UCSD-AML1 (cell line): Measurements from ENCODE around the gene CMTM1.
"Not testable (repeated sequence)": the region's sequence is repeated elsewhere in the genome, so short reads cannot be mapped to it uniquely, and the experiment has no call there.

Experiments used
- DNase-seq: peaks from one replicate; lab custom pipeline; 2025; ENCODE audit not compliant: unreplicated experiment; lab: John Stamatoyannopoulos, UW

CMTM1 gene

DNA sequence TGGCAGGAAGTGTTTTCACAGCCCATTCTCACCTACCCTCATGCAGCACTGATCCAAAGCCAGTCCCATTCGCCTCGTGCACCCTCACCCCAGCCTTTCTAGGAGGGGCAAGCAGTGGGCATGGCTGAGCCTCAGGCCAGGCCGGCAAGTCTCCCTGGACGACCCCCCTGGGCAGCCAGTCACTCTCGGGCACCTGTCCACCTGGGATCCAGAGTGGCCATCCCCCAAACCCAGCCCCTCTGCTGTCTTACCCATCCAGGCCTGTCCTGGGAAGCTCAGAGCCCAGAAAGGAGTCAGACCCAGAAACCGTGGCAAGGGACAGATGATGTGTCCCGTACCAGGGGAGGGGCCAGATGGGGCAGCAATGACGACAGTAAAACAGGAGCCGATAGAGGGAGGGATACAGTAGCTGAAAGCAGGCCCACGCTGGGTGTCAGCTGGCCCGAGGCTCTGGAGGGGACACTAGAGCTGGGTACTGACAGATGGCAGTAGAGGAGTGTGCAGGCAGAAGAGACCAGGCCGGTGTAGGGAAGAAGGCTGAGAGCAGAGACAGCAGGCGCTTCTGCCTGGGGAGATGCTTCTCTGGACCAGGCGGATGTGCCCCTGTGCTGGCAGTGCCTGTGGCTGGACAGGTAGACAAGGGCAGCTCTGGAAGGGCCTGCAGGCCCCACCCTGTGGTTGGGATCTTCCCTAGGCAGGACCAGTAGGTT, 44.0 kb downstream of the CMTM1 start:
- no peak for DNase-seq

DNA sequence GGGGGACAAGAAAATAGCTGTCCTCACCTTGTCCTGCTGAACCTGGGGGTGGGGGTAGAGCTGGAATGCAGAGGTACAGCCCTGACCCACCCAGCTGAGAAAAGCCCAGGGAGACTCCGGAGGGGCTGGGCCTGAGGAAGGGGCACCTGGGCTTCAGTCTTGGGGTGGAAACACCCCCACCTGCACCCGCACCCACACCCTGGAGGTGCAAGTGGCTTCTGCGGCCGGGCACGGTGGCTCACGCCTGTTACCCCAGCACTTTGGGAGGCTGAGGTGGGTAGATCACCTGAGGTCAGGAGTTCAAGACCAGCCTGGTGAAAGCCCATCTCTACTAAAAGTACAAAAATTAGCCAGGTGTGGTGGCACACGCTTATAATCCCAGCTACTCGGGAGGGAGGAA, 45.7 kb downstream of the CMTM1 start:
- DNase-seq, result not testable (repeated sequence)

DNA sequence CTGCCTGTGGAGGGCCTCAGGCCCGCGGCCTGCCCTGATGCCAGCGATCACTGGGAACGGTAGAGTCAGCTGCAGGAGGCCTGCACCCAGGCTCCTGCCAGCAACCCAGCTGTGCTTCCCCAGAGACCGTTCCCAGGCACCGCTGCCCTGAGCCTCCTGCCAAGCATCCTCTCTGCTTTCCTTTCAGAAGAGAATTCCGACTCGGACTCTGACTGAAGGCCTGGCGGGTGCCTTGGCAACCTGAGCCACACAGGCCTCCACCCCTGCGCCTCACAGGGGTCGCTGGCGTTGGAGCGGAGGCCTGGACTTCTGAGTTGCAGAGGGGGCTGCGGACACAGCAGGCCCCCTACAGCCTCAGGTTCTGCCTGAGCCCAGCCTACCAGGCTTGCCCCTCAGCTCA, 46.2 kb downstream of the CMTM1 start:
- no peak for DNase-seq

DNA sequence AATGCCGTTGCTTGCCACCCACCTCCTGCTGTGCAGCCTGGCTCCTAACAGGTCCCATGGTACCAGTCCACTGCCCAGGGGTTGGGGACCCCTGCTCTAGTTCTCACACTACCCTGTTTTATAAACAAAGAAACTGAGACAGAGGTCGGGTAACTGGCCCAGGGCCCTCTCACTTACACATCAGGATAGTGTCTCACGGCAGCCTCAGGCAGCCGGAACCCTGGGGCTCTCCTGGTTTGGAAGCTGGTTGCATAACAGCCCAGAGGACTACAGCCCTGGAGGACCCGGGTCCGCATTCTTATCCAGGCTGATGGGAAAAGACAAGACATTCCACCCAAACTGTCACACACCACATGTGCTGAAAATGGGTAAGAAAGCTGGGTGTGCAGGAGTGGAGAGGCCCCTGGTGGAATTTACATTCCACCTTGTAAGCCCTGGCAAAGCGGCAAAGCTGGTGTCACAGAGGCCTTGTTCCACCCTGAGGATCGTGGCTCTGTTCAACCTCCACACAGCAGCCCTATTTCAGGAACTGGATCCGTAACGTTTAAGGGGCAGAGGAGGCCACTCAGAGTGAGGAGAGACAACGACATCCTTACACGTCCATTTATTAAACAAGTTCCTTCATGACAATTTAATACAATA, 48.0 kb downstream of the CMTM1 start:
- DNase-seq, result no peak

DNA sequence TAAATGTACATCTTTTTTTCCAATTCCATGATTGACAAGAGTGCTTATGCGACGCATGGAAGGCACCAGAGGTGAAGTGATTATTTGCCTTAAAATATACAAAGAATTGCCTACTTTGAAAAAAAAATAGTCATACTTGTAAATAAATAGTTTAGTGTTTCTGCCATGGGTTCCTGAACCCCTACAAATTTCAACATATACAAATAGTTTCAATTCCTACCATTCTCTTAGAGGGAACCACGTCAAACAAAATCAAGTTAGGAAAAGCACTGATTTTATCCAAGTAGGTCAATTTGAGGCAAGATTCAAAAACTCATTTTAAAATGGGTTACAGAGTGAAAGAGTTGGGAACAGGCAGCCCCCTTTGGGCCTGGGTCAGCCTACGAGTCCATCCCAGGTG, 49.9 kb downstream of the CMTM1 start:
- DNase-seq, result no peak

DNA sequence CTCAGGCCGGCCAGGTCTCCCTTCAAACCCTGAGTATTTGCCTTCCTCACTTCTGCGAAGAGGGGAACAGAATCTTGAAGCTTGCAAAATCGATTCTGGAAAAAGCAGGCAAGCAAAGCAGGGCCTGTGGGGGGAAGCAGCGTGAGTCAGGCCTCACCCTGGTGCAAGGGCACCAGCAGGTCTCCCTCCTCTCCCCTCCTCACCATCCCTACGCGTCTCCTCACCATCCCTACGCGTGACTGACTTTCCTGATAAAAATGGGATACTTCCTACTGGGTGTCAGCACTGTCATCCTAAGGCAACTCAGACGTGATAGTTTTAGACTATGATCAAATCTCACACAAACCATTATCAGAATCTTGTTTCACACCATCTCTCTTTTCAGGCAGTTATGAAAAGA, 50.4 kb downstream of the CMTM1 start:
- DNase-seq, result no peak

DNA sequence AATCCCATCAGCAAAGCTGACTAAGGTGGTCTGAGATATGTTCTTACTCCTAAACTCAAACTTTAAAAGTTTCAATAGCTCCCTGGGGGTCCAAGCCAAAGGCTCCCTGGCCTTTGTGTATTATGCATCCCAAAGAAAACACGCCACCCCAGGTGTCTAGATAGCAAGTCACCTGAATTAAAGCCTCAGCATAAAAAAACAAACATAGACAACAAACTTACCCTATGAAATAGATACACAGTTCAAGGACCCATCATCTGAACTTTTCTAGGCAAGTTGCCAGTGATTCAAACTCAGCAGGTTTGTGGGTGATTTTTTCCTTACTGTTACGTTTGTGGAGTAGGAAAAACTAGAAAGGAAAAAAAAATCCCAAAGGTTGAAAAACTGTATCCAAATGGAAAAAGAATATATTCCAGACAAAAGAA, 50.8 kb downstream of the CMTM1 start:
- DNase-seq, result no peak

DNA sequence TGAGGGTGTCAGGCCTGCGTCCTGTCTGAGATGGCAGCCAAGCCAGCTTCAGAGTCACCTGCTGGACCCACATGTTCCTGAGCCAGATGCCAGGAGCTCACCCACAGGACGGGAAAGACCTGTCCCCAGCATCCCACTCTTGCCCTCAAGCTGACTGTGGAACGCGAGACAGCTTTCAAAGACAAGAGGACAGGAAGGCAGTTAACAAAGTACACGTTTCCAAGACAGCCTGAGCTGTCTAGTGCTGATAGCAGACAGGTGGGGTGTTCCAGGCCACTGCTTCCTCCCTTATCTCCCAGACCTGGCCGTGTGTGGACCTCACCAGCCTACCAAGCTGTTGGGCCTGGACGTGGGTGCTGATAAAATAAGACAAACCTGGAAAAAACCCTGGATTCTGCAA, 51.5 kb downstream of the CMTM1 start:
- no peak for DNase-seq

DNA sequence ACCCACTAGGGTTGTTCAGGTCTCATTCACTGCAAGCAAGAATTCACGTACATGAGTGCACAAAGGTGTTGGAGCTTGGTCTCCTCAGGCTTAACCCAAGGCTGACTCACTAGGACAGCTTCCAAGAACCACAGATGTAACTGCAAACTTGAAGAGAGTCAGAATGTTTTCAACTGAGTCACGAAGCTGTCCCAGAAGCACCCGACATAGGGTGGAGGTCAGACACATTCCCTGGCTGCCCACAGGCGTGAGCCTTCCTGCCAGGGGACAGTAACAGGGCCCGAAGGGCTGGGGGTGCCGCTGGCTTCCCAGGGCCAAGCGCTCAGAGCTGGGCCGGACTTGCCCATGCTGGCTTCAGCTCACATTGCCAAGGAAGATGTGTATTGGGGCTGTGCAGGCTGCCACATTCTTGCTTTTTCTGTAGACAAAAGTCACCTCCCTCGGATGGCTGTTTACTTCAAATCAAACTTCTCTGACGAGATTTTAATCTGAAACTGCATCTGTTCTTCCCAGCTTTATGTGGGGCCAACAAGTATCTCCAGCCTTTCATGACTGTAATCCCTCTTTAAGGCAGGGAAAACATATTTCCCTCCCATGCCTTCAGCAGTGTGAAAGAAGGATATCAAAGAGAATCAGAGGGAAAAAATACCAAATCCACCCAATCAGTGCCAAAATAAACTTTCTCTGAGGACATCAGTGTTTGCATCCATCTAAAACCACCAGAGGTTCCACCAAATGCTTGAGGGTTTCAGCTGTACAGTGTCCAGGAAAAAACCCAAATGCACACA, 52.5 kb downstream of the CMTM1 start:
- no peak for DNase-seq

DNA sequence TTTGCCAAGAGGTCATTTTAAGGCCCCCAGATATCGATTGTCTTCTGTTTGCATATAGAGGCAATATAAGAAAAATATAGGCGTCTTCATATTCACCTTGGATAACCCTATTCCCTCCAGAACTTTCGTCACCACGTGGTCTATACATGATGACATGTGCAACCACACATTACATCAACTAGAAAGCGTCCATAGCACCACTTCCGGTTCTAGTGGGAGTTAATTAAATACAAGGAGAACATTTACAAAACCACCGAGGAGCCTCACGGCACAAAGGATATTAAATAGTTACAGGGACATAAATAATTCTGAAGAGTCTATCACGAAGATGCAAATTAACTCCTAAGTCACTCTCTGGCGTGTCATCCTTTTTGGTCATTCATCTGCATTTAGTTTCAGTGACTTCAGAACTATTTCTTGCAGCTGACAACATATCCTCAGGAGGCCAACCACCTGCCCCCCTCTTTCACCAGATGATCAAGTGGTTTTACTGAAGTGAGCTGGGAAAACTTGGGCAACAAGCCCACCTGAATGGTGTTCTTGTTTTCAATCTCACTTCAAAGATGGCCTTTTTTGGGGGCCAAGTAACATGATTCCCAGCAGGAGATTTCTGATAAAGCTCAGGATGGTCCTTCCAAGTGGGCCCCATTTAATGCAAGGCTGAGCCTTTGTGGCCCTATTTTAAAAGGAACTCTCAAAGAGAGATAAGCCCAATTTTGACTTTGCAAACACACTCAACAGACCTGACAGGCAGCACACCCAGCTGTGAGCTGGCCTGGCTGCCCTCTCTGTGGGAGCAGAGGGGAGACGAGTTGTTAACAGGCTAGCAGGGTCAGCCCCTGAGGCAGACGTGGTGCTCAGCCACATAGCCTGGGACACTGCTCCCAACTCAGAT, 53.5 kb downstream of the CMTM1 start:
- DNase-seq, result no peak

DNA sequence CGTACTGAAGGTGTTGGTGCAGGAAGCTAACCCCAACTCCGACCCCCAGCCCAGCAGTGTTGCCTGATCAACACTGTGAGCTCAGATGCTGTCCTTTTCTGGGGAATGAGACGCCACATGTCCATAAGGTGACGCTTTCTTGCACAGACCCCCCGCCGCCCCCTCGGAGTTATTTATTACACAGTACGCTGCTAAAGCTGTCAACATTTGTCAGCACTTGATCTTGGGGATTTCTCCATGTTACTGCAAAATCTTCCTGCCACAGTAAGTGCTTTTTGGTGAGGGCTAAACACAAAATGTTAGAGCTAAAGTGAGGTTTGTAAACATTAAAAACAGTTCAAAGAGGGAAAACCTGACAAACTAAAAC, 54.2 kb downstream of the CMTM1 start:
- no peak for DNase-seq

DNA sequence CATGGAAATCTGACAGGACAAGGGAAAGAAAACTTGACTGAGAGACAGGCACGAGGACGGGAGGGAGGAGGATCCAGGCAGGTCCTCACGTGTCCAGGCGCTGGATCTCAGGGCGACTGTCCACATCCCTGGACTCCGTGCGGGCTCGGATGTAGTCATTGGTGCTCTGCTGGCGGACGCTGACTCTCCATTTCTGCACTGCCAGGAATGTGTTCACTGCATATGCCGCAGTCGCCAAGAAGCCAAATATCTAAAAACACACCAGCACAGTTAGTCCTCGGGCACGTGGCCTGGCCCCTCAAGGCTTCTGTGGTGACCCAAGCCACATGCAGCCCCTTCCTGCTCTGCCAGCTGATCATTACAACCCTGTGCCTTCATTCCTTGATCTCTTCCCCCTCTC, 55.7 kb downstream of the CMTM1 start:
- no peak for DNase-seq

DNA sequence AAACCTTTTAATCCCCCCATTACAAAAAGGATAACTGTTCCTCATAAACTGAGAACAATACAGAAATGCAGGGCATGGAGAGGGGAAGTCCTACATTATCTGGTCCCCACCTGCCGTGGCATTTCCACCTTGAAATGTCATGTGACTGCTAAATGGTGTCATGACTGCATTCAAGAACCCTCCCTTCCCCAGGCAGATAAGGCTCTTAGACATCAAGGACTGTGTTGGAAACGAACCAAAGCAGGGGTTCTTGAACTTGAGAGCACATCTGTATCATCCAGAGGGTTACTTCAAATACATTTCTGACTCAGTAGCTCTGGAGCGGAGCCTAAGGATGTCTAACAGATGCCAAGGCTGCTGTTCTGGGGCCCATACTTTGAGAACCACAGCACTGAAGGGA, 56.6 kb downstream of the CMTM1 start:
- DNase-seq, result no peak

DNA sequence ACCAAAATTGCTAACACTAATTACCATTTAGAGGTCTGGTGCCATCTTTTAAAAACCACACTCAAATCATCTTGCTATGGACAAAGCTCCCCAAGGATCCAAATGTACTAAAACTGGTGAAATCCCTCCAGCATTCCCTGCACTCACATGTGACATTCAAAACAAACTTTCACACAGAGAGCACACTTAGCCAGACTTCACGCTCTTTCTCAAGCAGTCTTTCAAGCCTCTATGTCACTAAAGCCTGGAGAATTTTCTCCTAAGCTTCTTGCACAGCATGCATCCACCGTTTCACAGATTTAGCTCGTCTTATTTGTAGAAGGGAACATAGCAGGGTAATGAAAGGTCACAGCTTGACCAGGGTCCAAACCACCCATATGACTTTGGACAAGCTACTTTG, 57.5 kb downstream of the CMTM1 start:
- DNase-seq, result no peak

DNA sequence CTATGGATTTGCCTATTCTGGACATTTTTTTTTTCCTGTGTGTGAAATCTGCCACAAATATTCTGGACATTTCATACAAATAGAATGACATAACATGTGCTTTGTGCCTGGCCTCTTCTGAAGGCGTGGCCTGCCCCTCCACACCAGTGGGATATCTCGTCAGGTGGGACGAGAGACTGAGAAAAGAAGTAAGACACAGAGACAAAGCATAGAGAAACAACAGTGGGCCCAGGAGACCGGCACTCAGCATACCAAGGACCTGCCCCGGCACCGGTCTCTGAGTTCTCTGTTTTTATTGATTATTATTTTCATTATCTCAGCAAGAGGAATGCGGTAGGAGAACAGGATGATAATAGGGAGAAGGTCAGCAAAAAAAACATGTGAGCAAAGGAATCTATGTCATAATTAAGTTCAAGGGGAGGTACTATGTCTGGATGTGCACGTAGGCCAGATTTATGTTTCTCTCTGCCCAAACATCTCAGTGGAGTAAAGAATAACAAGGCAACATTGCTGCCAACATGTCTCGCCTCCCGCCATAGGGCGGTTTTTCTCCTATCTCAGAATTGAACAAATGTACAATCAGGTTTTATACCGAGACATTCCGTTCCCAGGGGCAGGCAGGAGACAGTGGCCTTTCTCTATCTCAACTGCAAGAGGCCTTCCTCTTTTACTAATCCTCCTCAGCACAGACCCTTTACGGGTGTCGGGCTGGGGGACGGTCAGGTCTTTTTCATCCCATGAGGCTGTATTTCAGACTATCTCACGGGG, 61.6 kb downstream of the CMTM1 start:
- not testable (repeated sequence) for DNase-seq
